ENCODE results near the gene EPPIN. TPM values are rescaled to one million over a fixed set of nuclear protein-coding genes. Genes with fewer than 3 reads are reported as not detected.

The EPPIN gene
- total and polyA plus RNA-seq, 4 experiments from 2014 or later: not detected

- Mint-ChIP-seq H3K4me3 (no peak overlapping the region), H3K9me3 (peaks cover 0 to 2% (median 0%) of the 10 kb centered on the region in 8 donors), H3K4me1 (peaks cover 0 to 2% (median 0%) of the 10 kb centered on the region in 4 donors), H3K27me3 (peaks cover 10 to 25% of the 10 kb centered on the region in 2 donors), H3K27ac (no peak overlapping the region), H3K36me3 (no peaks in the 10 kb centered on the region)
- no peak for DNase-seq
- H3K4me3 ChIP-seq (ENCODE audit: low read length in 2 of 2): no peak overlapping the region
- H3K36me3 ChIP-seq (ENCODE audit: insufficient read depth, low read length): no peaks in the 10 kb centered on the region
- CTCF ChIA-PET (ENCODE audit: partially characterized antibody): no interaction called here
- POLR2A ChIA-PET (ENCODE audit: partially characterized antibody): no interaction called here
- no peak overlapping the region for H3K27ac ChIP-seq (ENCODE audit: low read depth, low read length)
- no peaks in the 10 kb centered on the region for H3K4me1 ChIP-seq (ENCODE audit: insufficient read depth, low read length)
- H3K9me3 ChIP-seq (ENCODE audit: control insufficient read depth in 1 of 2, low read length in 2 of 2): no peaks in the 10 kb centered on the region
- intact Hi-C loops (cut with micrococcal nuclease): no loop called here
- no peaks in the 10 kb centered on the region for H3K27me3 ChIP-seq (ENCODE audit: insufficient read depth, low read length)
These were observed 38.1 kb downstream of the EPPIN start for GRCh38 chr20:45509091-45509490.

- Mint-ChIP-seq H3K9me3 (peaks cover 0 to 4% (median 0%) of the 10 kb centered on the region in 8 donors), H3K4me3 (no peak overlapping the region), H3K27ac (no peak overlapping the region), H3K36me3 (no peaks in the 10 kb centered on the region), H3K4me1 (peaks cover 0 to 2% (median 0%) of the 10 kb centered on the region in 4 donors), H3K27me3 (peaks cover 11 to 27% of the 10 kb centered on the region in 2 donors)
- H3K9me3 ChIP-seq (ENCODE audit: control insufficient read depth in 1 of 2, low read length in 2 of 2): no peaks in the 10 kb centered on the region
- ChIA-PET CTCF (ENCODE audit: partially characterized antibody) (no interaction called here), POLR2A (ENCODE audit: partially characterized antibody) (no interaction called here)
- no peaks in the 10 kb centered on the region for H3K4me1 ChIP-seq (ENCODE audit: insufficient read depth, low read length)
- DNase-seq: no peak
- H3K27me3 ChIP-seq (ENCODE audit: insufficient read depth, low read length): no peaks in the 10 kb centered on the region
- intact Hi-C loops (cut with micrococcal nuclease): no loop called here
- H3K36me3 ChIP-seq (ENCODE audit: insufficient read depth, low read length): no peaks in the 10 kb centered on the region
- H3K27ac ChIP-seq (ENCODE audit: low read depth, low read length): no peak overlapping the region
- H3K4me3 ChIP-seq (ENCODE audit: low read length in 2 of 2): no peak overlapping the region
These were observed 38.9 kb downstream of the EPPIN start for GRCh38 chr20:45508068-45508886.

- H3K9me3 ChIP-seq (ENCODE audit: control insufficient read depth in 1 of 2, low read length in 2 of 2): no peaks in the 10 kb centered on the region
- Mint-ChIP-seq H3K4me3 (no peak overlapping the region), H3K36me3 (no peaks in the 10 kb centered on the region), H3K27me3 (peaks cover 11 to 24% of the 10 kb centered on the region in 2 donors), H3K4me1 (peaks cover 0 to 2% (median 0%) of the 10 kb centered on the region in 4 donors), H3K9me3 (peaks cover 0 to 4% (median 0%) of the 10 kb centered on the region in 8 donors), H3K27ac (no peak overlapping the region)
- no peaks in the 10 kb centered on the region for H3K36me3 ChIP-seq (ENCODE audit: insufficient read depth, low read length)
- intact Hi-C loops (cut with micrococcal nuclease): no loop called here
- H3K4me1 ChIP-seq (ENCODE audit: insufficient read depth, low read length): no peaks in the 10 kb centered on the region
- no peak overlapping the region for H3K27ac ChIP-seq (ENCODE audit: low read depth, low read length)
- ChIA-PET POLR2A (ENCODE audit: partially characterized antibody) (no interaction called here), CTCF (ENCODE audit: partially characterized antibody) (no interaction called here)
- no peaks in the 10 kb centered on the region for H3K27me3 ChIP-seq (ENCODE audit: insufficient read depth, low read length)
- H3K4me3 ChIP-seq (ENCODE audit: low read length in 2 of 2): no peak overlapping the region
- DNase-seq: no peak
These were observed 40.0 kb downstream of the EPPIN start for GRCh38 chr20:45507011-45507820.

GRCh38 chr20:45506398-45506797, 40.8 kb downstream of the EPPIN start:
- peaks cover 13 to 27% of the 10 kb centered on the region in 2 donors for H3K27me3 Mint-ChIP-seq
- H3K4me3 Mint-ChIP-seq: no peak overlapping the region
- Histone ChIP-seq H3K27me3 (ENCODE audit: insufficient read depth, low read length) (no peaks in the 10 kb centered on the region), H3K36me3 (ENCODE audit: insufficient read depth, low read length) (no peaks in the 10 kb centered on the region), H3K4me3 (ENCODE audit: low read length in 2 of 2) (no peak overlapping the region), H3K27ac (ENCODE audit: low read depth, low read length) (no peak overlapping the region), H3K4me1 (ENCODE audit: insufficient read depth, low read length) (no peaks in the 10 kb centered on the region), H3K9me3 (ENCODE audit: control insufficient read depth in 1 of 2, low read length in 2 of 2) (no peaks in the 10 kb centered on the region)
- H3K27ac Mint-ChIP-seq: no peak overlapping the region
- H3K9me3 Mint-ChIP-seq: peaks cover 0 to 4% (median 0%) of the 10 kb centered on the region in 8 donors
- H3K36me3 Mint-ChIP-seq: no peaks in the 10 kb centered on the region
- intact Hi-C loops (cut with micrococcal nuclease): no loop called here
- POLR2A ChIA-PET (ENCODE audit: partially characterized antibody): no interaction called here
- DNase-seq: no peak
- CTCF ChIA-PET (ENCODE audit: partially characterized antibody): no interaction called here
- H3K4me1 Mint-ChIP-seq: peaks cover 0 to 2% (median 0%) of the 10 kb centered on the region in 4 donors

GRCh38 chr20:45503403-45503802, 43.8 kb downstream of the EPPIN start:
- ChIA-PET POLR2A (ENCODE audit: partially characterized antibody) (no interaction called here), CTCF (ENCODE audit: partially characterized antibody) (interaction anchor here (1.2 kb wide), 2 partner anchors 11 to 54 kb away, joined by 3 read pairs; no protein-coding TSS in a partner anchor)
- no peak overlapping the region for H3K27ac Mint-ChIP-seq
- Histone ChIP-seq H3K27ac (ENCODE audit: low read depth, low read length) (no peak overlapping the region), H3K4me3 (ENCODE audit: low read length in 2 of 2) (no peak overlapping the region), H3K36me3 (ENCODE audit: insufficient read depth, low read length) (no peaks in the 10 kb centered on the region), H3K9me3 (ENCODE audit: control insufficient read depth in 1 of 2, low read length in 2 of 2) (no peaks in the 10 kb centered on the region), H3K4me1 (ENCODE audit: insufficient read depth, low read length) (no peaks in the 10 kb centered on the region), H3K27me3 (ENCODE audit: insufficient read depth, low read length) (no peaks in the 10 kb centered on the region)
- H3K36me3 Mint-ChIP-seq: no peaks in the 10 kb centered on the region
- H3K27me3 Mint-ChIP-seq: peaks cover 21 to 32% of the 10 kb centered on the region in 2 donors
- DNase-seq: no peak
- intact Hi-C loops (cut with micrococcal nuclease): no loop called here
- no peak overlapping the region for H3K4me3 Mint-ChIP-seq
- H3K4me1 Mint-ChIP-seq: peaks cover 0 to 2% (median 0%) of the 10 kb centered on the region in 4 donors
- H3K9me3 Mint-ChIP-seq: peaks cover 0 to 2% (median 0%) of the 10 kb centered on the region in 8 donors

GRCh38 chr20:45502561-45502960, 44.6 kb downstream of the EPPIN start:
- no peak for DNase-seq
- Mint-ChIP-seq H3K27me3 (peaks cover 21 to 32% of the 10 kb centered on the region in 2 donors), H3K4me3 (no peak overlapping the region), H3K9me3 (peaks cover 0 to 2% (median 0%) of the 10 kb centered on the region in 8 donors), H3K36me3 (no peaks in the 10 kb centered on the region), H3K4me1 (peaks cover 0 to 2% (median 0%) of the 10 kb centered on the region in 4 donors), H3K27ac (no peak overlapping the region)
- intact Hi-C loops (cut with micrococcal nuclease): no loop called here
- no peaks in the 10 kb centered on the region for H3K27me3 ChIP-seq (ENCODE audit: insufficient read depth, low read length)
- H3K27ac ChIP-seq (ENCODE audit: low read depth, low read length): no peak overlapping the region
- POLR2A ChIA-PET (ENCODE audit: partially characterized antibody): no interaction called here
- CTCF ChIA-PET (ENCODE audit: partially characterized antibody): interaction anchor here (1.0 to 1.2 kb wide), 2 partner anchors 18 to 53 kb away, joined by 3 to 4 read pairs; no protein-coding TSS in a partner anchor
- no peaks in the 10 kb centered on the region for H3K9me3 ChIP-seq (ENCODE audit: control insufficient read depth in 1 of 2, low read length in 2 of 2)
- H3K36me3 ChIP-seq (ENCODE audit: insufficient read depth, low read length): no peaks in the 10 kb centered on the region
- no peak overlapping the region for H3K4me3 ChIP-seq (ENCODE audit: low read length in 2 of 2)
- H3K4me1 ChIP-seq (ENCODE audit: insufficient read depth, low read length): no peaks in the 10 kb centered on the region

- H3K9me3 ChIP-seq (ENCODE audit: control insufficient read depth in 1 of 2, low read length in 2 of 2): no peaks in the 10 kb centered on the region
- POLR2A ChIA-PET (ENCODE audit: partially characterized antibody): no interaction called here
- H3K4me3 Mint-ChIP-seq: no peak overlapping the region
- H3K4me1 Mint-ChIP-seq: no peaks in the 10 kb centered on the region
- DNase-seq: no peak
- H3K36me3 Mint-ChIP-seq: no peaks in the 10 kb centered on the region
- H3K27ac ChIP-seq (ENCODE audit: low read depth, low read length): no peak overlapping the region
- H3K4me1 ChIP-seq (ENCODE audit: insufficient read depth, low read length): no peaks in the 10 kb centered on the region
- intact Hi-C loops (cut with micrococcal nuclease): no loop called here
- peaks cover 24 to 36% of the 10 kb centered on the region in 2 donors for H3K27me3 Mint-ChIP-seq
- H3K27ac Mint-ChIP-seq: no peak overlapping the region
- no peaks in the 10 kb centered on the region for H3K27me3 ChIP-seq (ENCODE audit: insufficient read depth, low read length)
- no peak overlapping the region for H3K4me3 ChIP-seq (ENCODE audit: low read length in 2 of 2)
- H3K9me3 Mint-ChIP-seq: peaks cover 0 to 3% (median 0%) of the 10 kb centered on the region in 8 donors
- no peaks in the 10 kb centered on the region for H3K36me3 ChIP-seq (ENCODE audit: insufficient read depth, low read length)
- CTCF ChIA-PET (ENCODE audit: partially characterized antibody): interaction anchor here (1.0 kb wide), 1 partner anchor 17 kb away, joined by 4 read pairs; no protein-coding TSS in a partner anchor
These were observed 45.6 kb downstream of the EPPIN start for GRCh38 chr20:45501600-45501999.

Data from CD4-positive, alpha-beta memory T cell (primary cell).